Measurements from ENCODE around the gene CEP104. TPM values are rescaled to one million over a fixed set of nuclear protein-coding genes. Genes with fewer than 3 reads are reported as not detected.

The CEP104 gene
- total RNA-seq, 4 donors from 2014 or later, result 18.7 to 24.4 (median 19.8) TPM

DNA sequence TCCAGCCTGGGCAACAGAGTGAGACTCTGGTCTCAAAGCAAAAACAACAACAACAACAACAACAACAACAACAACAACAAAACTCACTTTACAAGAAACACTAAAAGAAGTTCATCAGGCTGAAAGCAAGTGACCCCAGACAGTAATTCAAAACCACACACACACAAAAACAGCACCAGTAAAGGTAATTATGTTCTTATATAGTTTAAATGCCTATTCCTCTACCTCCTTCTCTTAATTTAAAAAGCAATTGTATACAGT is 41.4 kb upstream of the CEP104 start:
- H3K27ac ChIP-seq, result no peak overlapping the region
- no peak for DNase-seq
- no peak overlapping the region for H3K4me3 ChIP-seq
- H3K36me3 ChIP-seq, result peaks cover 0 to 21% (median 6%) of the 10 kb centered on the region in 3 donors
- intact Hi-C loops (cut with DNase I), result no loop called here
- TF ChIP-seq, protein P1, sequence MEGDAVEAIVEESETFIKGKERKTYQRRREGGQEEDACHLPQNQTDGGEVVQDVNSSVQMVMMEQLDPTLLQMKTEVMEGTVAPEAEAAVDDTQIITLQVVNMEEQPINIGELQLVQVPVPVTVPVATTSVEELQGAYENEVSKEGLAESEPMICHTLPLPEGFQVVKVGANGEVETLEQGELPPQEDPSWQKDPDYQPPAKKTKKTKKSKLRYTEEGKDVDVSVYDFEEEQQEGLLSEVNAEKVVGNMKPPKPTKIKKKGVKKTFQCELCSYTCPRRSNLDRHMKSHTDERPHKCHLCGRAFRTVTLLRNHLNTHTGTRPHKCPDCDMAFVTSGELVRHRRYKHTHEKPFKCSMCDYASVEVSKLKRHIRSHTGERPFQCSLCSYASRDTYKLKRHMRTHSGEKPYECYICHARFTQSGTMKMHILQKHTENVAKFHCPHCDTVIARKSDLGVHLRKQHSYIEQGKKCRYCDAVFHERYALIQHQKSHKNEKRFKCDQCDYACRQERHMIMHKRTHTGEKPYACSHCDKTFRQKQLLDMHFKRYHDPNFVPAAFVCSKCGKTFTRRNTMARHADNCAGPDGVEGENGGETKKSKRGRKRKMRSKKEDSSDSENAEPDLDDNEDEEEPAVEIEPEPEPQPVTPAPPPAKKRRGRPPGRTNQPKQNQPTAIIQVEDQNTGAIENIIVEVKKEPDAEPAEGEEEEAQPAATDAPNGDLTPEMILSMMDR (IDR thresholded peaks at IDR 0.05), result no peak
- TF ChIP-seq POLR2A (IDR thresholded peaks at IDR 0.05), result no peak
- H3K27me3 ChIP-seq, result no peaks in the 10 kb centered on the region
- H3K9me3 ChIP-seq, result peaks cover 0 to 11% (median 0%) of the 10 kb centered on the region in 3 donors
- H3K4me1 ChIP-seq, result peaks cover 6 to 38% (median 6%) of the 10 kb centered on the region in 3 donors

DNA sequence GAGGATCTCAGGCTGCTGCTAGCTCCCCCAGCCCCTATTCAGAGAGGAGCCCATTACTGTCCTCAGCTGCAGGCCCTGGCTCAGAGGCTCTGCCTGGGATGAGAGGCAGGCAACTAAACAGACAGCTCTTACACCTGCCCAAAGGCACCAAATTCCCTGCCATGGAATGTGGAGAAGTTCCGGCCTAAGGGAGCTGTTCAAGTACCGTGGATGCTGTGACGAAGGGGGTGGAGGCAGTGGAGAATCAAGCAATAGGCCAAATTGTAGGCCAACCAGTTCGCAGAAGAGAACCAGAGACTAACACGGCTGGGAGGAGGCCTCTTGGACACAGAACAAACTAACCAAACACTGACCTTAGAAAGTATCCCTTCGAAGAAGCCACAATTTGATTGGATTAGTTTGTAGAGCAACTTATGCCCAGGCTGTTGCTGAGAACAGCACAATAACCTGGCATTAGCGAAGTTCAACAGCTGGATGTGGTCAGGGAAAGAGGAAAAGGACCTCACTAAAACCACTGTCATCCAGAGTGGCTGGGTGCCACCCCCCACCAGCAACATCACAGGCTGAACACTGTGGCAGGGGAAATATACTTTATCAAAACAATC is 39.5 kb upstream of the CEP104 start:
- peaks cover 6 to 41% (median 6%) of the 10 kb centered on the region in 3 donors for H3K4me1 ChIP-seq
- peaks cover 0 to 11% (median 0%) of the 10 kb centered on the region in 3 donors for H3K9me3 ChIP-seq
- intact Hi-C loops (cut with DNase I), result no loop called here
- H3K4me3 ChIP-seq, result no peak overlapping the region
- peaks cover 0 to 23% (median 6%) of the 10 kb centered on the region in 3 donors for H3K36me3 ChIP-seq
- no peak for TF ChIP-seq POLR2A (IDR thresholded peaks at IDR 0.05)
- TF ChIP-seq, protein P1 (IDR thresholded peaks at IDR 0.05), result no peak
- peak overlapping the region in 2 of 4 donors; percentile 5 to 57 for H3K27ac ChIP-seq
- no peaks in the 10 kb centered on the region for H3K27me3 ChIP-seq
- no peak for DNase-seq
- 86 to 92% methylated on average over 7 of the region's 7 CpGs for WGBS, 2 donors

DNA sequence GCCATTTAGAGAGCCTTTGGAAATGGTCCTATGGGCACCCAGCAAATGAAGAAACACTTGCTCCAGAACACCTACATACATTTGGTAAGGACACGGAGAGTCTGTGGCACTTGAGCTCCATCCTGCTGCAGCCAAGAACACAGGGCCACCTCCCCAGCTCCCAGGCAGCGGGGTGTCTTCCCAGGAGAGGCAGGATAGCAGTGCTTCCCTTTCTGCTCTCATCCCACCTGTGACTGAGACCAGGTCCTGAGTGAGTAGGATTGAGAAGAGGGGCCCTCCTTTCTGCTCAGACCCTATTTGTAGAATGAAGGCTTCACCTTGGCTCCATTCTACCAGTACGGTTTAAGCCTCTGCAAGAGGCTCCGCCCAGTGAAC is 38.9 kb upstream of the CEP104 start:
- WGBS, 2 donors, result 100% methylated on average over 1 of the region's 4 CpGs; no CpG with 5 or more reads in 1 of the 2 donors
- no peak for DNase-seq
- Histone ChIP-seq H3K27ac (peak overlapping the region in 2 of 4 donors; percentile 5 to 57), H3K36me3 (peaks cover 0 to 28% (median 6%) of the 10 kb centered on the region in 3 donors), H3K4me3 (no peak overlapping the region), H3K4me1 (peaks cover 6 to 40% (median 6%) of the 10 kb centered on the region in 3 donors), H3K9me3 (peaks cover 0 to 11% (median 0%) of the 10 kb centered on the region in 3 donors), H3K27me3 (no peaks in the 10 kb centered on the region)
- intact Hi-C loops (cut with DNase I), result no loop called here
- TF ChIP-seq, protein P1 (IDR thresholded peaks at IDR 0.05), result no peak
- TF ChIP-seq POLR2A (IDR thresholded peaks at IDR 0.05), result no peak

DNA sequence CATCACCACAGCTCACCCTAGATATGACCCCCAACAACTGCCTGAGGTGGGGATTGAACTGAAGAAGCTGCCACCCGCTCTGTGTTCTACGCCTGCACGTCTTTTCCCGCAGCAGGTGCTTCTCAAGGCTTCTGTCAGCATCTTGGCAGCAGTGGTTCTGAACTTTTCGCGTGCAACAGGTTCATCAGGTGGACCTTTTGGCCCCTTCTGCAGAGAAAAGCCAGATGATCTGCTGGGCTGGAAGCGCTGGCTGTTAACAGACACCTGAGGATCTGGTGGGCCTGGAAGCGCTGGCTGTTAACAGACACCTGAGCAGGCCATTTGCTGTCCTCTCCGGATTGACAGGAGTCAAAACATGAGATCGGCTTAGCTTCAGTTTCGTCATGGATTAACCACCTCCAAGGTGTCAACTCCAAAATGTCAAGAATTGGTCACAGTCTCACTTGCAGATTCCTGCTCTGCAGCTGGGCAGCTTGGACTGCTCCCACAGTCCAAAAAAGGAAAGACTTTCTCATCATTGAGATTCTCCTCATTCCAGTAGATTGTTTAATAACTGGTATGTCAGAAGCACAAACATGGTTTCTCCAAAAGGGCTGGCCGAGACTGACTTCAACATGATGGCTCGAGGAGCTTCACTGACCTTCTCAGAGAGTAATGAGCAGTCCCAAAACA is 38.4 kb upstream of the CEP104 start:
- 86 to 92% methylated on average over 9 to 11 of the region's 13 CpGs for WGBS, 2 donors
- intact Hi-C loops (cut with DNase I), result no loop called here

More for the DNA sequence above, 38.4 kb upstream of the CEP104 start:
- DNase-seq, result no peak
- Histone ChIP-seq H3K4me3 (no peak overlapping the region), H3K36me3 (peaks cover 0 to 34% (median 11%) of the 10 kb centered on the region in 3 donors), H3K4me1 (peaks cover 6 to 40% (median 6%) of the 10 kb centered on the region in 3 donors), H3K27me3 (no peaks in the 10 kb centered on the region), H3K9me3 (peaks cover 0 to 11% (median 0%) of the 10 kb centered on the region in 3 donors), H3K27ac (peak overlapping the region in 2 of 4 donors; percentile 2 to 57)
- no peak for TF ChIP-seq POLR2A (IDR thresholded peaks at IDR 0.05)
- TF ChIP-seq, protein P1 (IDR thresholded peaks at IDR 0.05), result no peak
